ENCODE measurements around the gene SAP25. TPM values are rescaled to one million over a fixed set of nuclear protein-coding genes. Genes with fewer than 3 reads are reported as not detected.
"Not testable (repeated sequence)": the region's sequence is repeated elsewhere in the genome, so short reads cannot be mapped to it uniquely, and the experiment has no call there.

Gene SAP25
- total and polyA plus RNA-seq, 2 of the 4 experiments (the other 2 are of a cell fraction), result 1.8 TPM; not detected in 1

DNA sequence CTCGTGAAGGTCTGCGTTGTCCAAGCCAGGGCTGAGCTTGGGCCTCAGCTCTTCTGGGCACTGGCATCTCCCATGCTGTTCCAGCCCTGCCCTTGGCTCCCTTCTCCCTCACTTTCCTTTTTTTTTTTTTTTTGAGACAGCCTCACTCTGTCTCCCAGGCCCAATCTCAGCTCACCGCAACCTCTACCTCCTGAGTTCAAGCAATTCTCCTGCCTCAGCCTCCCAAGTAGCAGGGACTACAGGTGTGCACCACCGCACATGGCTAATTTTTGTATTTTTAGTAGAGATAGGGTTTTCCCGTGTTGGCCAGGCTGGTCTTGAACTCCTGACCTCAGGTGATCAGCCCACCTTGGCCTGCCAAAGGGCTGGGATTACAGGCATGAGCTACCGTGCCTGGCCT is 9.3 kb downstream of the SAP25 start:
- H3K4me2 ChIP-seq (ENCODE audit: low read depth, low read length); DNase-seq; H2BK5ac ChIP-seq (ENCODE audit: low read depth, low read length, poor library complexity, severe bottlenecking); H4K5ac ChIP-seq (ENCODE audit: low read depth, low read length); H3K4me3 ChIP-seq (ENCODE audit: insufficient read depth, low read depth, low read length); H3K18ac ChIP-seq (ENCODE audit: low read depth, low read length); H2BK120ac ChIP-seq (ENCODE audit: low read depth, low read length); H3K27ac ChIP-seq (ENCODE audit: insufficient read depth, low read length); H3K23ac ChIP-seq (ENCODE audit: low read depth, low read length); H3K14ac ChIP-seq (replicated peaks; ENCODE audit: low read depth, low read length); H3K4ac ChIP-seq (ENCODE audit: low read depth, low read length); H4K91ac ChIP-seq (ENCODE audit: insufficient read depth, low read depth, low read length); H4K8ac ChIP-seq (ENCODE audit: low read depth in 2 of 2, low read length in 2 of 2); H3K4me1 ChIP-seq (ENCODE audit: control insufficient read depth, insufficient read depth, low read length); H3K56ac ChIP-seq (ENCODE audit: extremely low read depth, insufficient read depth, low read length); H3K79me1 ChIP-seq (ENCODE audit: low read depth in 1 of 2, low read length in 2 of 2); H4K20me1 ChIP-seq (ENCODE audit: insufficient read depth, low read length); dilution Hi-C loops (cut with HindIII; ENCODE audit: low sequenced_read_pairs, unreplicated experiment); H2BK20ac ChIP-seq (ENCODE audit: low read depth, low read length); ATAC-seq (ENCODE audit: low read depth); BruUV-seq (replicated peaks); H3K27me3 ChIP-seq (ENCODE audit: control insufficient read depth, insufficient read depth, low read length); H3K9me3 ChIP-seq (ENCODE audit: control insufficient read depth, insufficient read depth, low read length); H3K9ac ChIP-seq (ENCODE audit: low read depth, low read length); H2BK15ac ChIP-seq (ENCODE audit: low read depth, low read length); H3K9me1 ChIP-seq (ENCODE audit: insufficient read depth, low read length); H3K36me3 ChIP-seq (ENCODE audit: control insufficient read depth, insufficient read depth, low read length): not testable (repeated sequence)
- WGBS, 2 experiments (ENCODE audit: extremely low coverage in 2 of 2, insufficient read length in 1 of 2), result 83% methylated on average over 3 of the region's 6 CpGs; no CpG with 5 or more reads in 1 of the 2 experiments
- H2AK5ac ChIP-seq (ENCODE audit: low read depth, low read length), result peak overlapping the region; percentile 61; the same call in 1 of the 2 replicates
- intact Hi-C loops (cut with micrococcal nuclease) (loop anchor here (1.0 kb wide), 1 partner anchor 127 kb away; no protein-coding TSS in a partner anchor), in situ Hi-C loops (cut with MboI; ENCODE audit: low sequenced_read_pairs) (loop anchor here (5.0 kb wide), 1 partner anchor 92 kb away; no protein-coding TSS in a partner anchor)
- CTCF ChIA-PET, result interaction anchor here (0.6 to 1.5 kb wide), 4 partner anchors 24 to 128 kb away, joined by 4 to 9 read pairs (median 5); no protein-coding TSS in a partner anchor
- POLR2A ChIA-PET (ENCODE audit: unreplicated experiment), result interaction anchor here (0.6 kb wide), 1 partner anchor 20 kb away, joined by 5 read pairs; no protein-coding TSS in a partner anchor
- peak overlapping the region; percentile 81 for H2AFZ ChIP-seq (replicated peaks; ENCODE audit: low read length, poor library complexity)
- peak overlapping the region; percentile 93 for H2AK9ac ChIP-seq (replicated peaks; ENCODE audit: low read depth, low read length, poor library complexity)
